ENCODE data around the gene CRTAC1.

DNA sequence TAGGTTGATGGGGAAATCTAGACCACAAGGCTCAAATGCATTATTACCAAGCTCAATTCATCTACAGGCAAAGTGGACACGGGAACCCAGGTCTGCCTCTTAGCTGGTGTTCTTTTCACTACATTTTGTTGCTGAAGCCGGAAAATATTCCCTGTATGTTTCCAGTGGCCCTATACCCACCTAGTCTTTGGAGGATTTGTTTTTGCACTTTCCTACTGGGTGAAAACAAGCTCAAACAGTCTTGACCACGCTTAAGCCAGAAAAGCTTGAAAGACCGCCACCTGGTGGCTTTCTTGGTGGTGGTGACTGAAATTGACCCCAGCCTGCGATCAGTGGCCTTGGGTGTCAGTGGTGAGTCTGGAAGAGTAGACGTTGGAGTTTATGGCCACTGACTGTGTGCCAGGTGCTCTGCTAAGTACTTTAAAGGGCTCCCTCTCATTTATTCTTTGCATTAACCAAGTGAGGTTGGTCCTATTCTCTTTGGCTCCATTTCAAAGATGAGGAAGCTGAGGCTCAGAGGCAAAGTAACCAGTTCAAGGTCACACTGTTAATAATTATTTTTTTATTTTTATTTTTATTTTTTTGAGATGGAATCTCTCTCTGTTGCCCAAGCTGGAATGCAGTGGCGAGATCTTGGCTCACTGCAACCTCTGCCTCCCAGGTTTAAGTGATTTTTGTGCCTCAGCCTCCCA, 11.1 kb upstream of the CRTAC1 start:
- TF ChIP-seq FOXP2 (optimal IDR thresholded peaks at IDR 0.05; ENCODE audit: control extremely low read depth, extremely low read length, insufficient read depth) (no peak), POLR2AphosphoS5 (IDR thresholded peaks at IDR 0.05; ENCODE audit: borderline replicate concordance, low read depth, low read length) (no peak), EZH2 (IDR thresholded peaks at IDR 0.05) (no peak)

Data from SK-N-MC (cell line).